Left hindlimb (tissue), 1 donor: ENCODE data around the gene MAML3.

Experiments
- DNase-seq: peaks from one replicate; pipeline ENCODE4 v3.0.0-alpha.2; 2018

Gene MAML3

DNA sequence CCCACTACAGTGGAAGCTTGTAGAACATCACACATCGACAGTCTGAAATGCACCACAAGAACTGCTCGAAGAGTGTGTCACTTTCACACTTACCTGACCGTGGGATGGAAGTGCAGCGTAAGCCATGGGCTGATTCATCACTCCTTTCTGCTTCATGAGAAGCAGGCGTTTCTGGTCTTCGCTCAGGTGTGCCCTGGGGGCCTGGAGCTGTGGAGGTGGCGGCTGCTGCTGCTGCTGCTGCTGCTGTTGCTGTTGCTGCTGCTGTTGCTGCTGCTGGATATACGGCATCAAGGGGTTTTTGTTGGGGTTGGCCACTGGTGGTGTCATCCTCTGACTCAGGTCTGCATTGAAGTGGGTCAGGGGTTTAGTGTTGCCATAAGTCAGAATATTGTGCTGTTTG, 264.7 kb downstream of the MAML3 start:
- no peak for DNase-seq

DNA sequence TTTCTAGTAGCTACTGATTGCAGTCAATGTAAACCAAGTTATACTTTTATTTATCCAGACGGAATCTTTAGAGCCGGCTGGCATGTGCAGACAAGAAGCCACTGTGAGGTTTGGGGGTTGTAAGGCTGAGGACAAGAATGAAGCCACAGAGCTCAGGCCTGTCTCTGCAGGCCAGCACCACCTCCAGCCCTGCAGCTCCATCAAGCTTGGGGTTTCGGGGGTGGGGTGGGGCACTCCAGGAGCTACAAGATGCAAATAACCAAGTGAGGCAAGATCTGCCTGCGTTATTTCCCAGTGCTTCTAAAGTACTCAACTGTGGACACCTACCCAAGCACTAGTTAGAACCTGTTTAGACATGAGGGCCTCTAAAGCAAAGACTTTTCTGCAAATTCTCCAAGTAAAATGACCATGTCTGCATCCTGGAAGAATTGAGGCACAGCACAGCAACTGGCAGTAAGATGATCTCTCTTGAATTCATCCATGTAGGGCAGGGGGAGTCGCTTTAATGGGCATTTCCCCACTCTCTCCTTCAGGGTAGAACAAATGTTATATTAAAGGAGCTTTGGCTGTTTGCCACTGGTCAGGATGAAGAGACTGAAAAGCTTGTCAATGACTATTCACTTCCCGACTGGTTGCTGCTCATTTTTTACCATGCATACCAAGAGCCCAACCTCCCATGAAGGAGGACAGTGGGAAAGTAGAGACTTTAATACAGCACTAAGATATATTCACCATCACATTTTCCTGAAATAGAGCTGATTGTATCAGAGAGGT, 265.8 kb downstream of the MAML3 start:
- no peak for DNase-seq

DNA sequence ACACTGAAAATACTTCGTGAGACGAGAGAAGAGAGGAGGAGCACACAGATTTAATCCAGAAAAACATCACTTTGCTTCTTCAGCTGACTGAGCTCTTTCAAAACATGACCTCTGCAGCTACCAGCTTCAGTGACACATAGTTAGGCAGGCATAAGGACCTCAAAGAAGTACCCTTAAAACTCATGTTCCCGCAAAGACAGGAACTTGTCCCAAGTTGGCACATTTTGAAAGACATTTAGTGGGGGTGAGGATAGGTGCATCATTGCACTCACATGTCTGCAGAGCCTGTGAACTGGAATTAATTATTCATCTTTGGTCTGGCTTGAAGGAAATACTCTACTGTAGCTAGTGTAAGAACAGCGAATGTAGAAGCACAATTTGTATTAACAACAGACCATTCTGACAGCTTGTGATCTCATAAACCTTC, 266.6 kb downstream of the MAML3 start:
- DNase-seq: no peak

DNA sequence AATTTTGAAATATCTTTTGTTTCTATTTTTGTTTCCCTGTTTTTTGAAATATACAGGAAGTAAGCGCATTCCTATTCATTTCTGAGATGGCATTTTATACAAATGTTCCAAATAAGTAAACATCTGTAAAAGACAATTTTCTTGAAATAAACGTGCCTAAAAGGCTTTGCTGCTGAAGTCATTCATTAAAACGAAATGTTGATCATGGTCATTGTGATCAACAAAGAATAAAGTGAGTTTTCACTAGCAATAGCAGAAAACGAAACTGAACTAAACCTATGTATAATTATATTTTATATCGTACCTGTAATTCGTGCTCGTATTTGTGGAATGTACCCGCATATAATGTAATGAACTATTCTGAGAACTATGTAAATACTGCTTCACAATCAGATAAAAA, 267.2 kb downstream of the MAML3 start:
- DNase-seq: no peak

DNA sequence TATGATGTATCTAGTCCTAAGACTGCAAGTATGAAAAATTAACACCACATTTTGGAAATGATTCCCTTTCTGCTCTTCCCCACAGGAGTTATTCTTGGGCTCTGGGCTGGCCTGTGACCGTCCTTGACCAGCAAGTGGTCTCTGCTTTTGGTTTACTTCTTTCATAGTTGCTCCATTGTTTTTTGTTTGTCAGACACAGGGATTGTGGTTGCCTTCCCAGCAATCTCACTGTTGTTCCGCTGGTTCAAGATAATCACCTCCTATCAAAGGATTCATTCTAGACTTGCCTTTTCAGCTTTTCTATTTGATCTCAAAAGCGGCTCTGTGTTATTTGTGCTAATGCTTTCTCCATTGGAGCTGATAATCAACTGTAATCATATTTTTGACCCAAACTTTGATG, 269.5 kb downstream of the MAML3 start:
- no peak for DNase-seq

DNA sequence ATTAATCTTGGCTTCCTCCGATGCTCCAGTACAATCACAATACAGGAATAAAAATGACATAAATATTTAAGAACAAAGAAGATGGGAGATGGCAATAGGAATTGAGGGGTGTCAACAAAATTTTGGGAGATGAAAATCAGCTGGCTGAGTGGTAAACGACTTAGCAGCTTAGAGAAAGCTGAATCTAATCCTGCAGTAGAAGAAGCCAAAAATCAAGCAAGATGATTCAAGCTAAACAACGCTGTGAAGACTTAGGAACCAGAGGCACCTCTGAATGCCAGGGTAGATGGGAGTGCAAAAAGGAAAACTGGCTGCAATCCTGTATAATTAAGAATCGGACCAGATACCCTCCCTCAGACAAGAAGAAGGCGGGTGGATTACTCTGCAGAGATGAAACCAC, 273.1 kb downstream of the MAML3 start:
- no peak for DNase-seq

DNA sequence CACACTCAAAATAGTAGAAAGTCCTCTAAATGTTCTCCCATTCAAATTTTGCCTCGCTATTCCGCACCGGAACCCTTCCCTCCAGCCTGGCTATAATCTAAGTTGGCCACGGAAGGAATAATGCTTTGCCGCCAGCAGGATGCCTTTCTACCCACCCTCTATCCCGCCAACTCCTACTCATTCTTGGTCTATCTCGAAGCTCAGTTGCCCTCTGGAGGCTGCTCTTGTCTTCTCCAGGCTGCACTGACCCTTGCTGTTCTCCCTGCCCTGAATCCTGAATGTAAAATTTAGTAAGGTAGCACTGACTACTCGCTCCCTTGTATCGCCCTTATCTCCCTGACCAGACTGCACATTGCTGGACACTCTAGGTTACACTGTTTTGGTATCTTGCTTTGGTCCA, 275.9 kb downstream of the MAML3 start:
- DNase-seq: no peak

DNA sequence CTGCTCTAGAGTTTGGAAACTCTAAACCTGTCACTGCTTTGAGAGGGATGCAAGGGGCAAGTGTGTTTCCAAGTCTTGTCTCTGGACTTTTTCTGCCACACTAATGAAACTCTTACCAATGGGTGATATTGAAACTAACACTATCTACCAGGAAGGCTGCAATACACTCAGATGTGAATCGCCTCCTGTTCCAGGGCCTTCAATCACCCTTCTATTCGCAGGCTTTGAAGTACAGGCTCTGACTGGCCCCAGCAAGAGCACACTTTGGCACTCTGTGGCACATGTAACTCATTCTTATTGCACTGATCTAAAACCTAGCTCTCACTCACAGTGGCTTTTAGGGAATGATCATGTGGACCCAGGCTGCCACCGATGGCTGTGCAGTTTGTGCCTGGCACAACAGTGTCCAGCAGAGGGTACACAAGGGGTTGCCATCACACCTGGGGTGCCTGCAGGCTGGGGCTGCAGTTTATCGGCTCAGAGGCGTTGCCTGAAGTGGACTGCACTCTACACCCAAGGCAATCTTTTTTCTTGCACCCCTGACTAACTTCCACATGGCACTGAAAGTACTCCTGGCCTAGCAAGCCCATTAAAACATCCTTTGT, 277.5 kb downstream of the MAML3 start:
- no peak for DNase-seq

DNA sequence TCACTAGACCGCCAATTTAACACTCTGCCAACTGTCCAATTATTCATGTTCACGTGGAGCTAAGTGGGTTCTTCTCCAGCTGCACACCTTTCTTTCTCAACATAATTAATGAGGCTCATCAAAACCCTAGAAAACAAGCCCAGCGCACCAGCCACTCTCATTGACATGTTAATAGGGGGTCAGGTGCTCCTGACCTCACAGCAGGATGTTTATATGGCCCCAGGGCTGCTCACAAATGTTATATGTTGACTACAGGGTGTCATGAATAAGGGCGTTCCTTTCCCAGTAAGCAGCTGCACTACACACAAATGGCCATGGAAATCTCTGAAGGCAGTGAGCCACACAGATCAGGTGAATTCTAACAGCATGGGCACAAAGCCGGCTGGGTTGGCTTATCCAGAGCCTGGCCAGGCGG, 278.6 kb downstream of the MAML3 start:
- no peak for DNase-seq

DNA sequence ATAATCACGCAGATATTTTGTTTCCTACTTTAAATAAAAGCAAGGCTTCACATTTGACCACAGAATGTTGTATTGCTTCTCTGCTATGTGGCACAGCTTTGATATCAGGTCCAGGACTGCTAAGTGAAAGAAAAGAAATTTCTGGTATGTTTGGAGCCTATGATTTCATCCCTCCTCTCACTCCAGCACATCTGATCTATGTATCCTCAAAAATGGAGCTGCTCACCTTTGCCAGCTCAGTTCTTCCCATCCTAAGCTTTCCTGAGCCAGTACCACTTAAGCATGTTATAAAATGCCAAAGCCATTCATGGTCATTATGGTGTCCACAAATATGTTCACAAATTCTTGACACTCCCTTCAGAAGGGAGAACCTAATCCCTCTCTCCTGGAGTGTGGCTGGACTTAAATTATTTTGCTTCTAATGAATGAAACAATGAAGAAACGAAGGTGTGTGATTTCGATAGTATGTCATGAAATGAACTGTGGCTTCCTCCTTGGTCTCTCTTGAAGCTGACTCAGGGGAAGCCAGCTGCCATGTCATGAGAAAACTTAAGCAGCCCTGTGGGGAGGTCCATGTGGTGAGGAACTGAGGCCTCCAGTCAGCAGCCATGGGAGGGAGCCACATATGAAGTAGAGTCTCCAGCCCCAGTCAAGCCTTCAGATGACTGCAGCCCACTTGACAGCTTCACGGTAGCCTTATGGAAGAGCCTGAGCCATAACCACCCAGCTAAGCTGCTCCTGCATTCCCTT, 280.7 kb downstream of the MAML3 start:
- no peak for DNase-seq

DNA sequence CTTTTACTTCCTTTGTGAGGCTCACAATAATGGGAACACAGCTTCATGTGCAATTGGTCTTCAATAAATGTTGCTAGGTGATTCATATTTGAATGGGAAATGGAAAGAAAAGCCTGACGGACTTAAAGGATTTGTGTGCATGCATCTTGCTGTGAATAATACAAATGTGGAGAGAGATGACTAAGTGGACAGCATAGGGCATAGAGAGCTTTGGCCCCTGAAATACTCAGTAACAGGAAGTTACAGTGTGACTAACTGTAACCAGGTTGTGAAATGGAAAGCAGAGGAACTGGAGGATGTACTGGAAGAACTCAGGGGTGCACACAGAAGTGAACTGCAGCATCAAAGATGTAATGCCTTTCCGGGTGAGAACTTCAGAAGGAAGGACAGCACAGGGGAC, 281.7 kb downstream of the MAML3 start:
- no peak for DNase-seq

DNA sequence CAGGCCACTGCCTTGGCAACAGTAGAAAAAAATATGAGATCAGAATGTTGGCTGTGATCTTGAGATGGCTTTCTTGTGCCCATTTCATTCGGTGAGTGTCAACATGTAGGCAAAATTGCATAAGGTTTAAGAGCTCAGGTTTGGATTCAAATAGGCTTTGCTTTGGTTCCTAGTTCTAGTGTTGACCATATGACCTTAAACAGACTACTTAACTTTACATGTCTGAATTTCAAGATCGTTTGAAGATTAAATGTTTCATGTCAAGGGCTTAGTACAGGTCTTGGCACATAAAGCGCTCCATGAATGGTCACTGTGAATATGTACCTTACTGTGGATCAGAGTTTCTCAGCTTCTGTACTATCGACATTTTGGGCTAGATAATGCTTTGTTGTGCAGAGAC, 284.2 kb downstream of the MAML3 start:
- no peak for DNase-seq

DNA sequence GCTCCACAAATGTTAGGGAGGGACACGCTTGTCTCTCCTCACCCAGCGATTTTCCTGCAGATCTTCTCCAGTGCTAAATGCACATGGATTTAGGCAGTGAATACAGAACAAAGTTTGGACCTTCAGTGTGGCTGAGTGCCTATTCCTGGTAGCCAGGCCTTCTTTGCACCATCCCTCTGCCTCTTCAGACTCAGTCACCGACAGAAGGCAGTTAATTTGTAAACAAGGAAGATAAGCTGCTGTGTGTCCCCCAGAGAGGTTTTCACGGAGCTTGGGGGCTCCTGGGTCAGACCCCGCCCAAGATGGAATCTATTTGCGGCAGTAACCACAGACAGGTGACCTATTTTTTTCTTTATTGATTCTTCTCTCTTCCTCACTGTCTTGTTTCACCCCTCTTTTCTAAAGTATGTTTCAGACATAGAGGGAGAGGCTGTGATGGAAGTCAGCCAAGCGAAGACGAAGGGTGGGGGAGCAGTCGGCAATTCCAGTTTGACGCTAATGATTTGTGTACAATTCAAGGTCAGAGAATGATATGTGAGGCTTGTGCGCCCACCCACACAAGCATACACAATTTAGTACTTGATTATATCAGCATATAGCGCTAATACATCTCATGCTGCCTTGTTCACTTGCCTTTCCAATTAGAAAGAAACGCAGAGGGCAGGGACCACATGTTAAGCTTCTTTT, 287.6 kb downstream of the MAML3 start:
- DNase-seq: no peak

DNA sequence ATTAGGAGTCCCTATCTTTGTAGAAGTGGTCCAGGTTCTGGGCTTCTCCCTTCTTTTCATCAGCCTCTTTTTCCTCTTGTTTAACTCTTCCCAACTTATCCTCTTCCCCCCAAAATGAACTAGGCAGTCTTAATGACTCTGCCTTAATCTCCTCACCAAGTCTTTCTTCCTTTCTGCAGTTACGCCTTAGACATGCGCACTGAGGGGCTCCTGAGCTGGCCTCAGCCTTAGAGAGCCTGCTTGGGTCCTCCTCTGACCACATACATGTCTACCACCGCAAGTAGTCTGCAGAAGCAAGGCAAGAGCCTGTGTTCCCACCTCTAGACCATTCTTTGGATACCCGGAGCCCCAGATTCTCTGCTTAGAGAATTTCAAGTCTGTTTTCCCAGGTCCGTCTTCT, 288.4 kb downstream of the MAML3 start:
- DNase-seq: no peak

DNA sequence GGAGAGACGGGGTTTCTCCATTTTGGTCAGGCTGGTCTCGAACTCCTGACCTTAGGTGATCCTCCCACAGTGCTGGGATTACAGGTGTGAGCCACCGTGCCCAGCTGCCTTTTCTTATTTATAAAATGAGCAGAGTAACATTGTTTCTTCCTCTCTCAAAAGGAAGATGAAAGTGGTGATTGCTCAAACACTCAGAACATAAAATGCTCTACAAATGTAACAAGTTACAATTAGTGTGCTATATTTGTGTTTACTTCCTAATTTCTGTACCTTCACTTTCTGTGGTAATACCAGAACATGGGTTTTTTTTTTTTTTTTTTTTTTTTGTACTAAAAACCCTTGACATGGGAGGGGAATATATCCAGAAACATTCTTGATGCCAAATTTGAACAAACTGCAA, 290.5 kb downstream of the MAML3 start:
- DNase-seq: no peak

DNA sequence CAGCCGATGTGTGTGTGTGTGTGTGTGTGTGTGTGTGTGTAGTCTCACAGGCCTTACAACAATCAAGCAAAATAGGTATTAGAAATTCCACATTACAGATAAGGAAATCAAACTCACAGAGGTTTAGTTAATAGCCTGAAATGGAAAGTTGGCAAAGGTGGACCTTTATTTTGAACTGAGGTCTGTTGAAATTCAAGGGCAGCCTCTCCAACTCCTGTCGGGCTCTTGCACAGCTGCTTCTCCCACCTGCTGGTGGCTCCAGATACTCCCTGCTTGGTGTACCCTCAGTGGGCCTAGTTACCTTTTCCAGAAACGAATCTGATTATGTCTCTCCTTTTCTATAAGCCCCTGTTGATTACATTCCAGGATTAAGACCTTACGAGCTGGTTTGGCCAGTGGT, 292.5 kb downstream of the MAML3 start:
- DNase-seq: no peak

DNA sequence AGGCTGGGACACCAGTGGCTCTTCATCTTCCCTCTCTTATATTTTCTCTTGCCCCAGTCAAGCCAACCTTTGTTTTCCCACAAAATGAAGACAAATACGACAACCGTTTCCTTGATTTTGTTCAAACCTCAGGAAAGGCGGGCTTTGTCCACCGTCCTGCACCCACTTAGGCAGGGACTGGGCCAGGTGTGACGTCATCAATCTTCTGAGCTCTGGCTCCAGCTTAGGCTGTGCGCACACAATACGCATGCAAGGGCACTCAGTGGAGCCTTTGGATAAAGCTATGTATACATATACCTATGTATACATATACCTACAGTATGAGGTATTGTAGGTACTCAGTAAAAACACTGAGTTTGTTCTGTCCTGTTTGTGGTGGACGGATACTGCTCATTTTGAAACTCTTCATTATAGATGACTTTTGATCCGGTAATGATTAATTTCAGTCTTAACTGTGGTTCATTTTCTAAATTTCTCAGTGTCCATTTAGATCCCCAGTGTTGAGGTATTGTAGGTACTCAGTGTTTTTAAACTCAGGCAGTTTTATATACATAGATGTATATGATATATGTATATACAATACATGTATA, 293.5 kb downstream of the MAML3 start:
- no peak for DNase-seq

DNA sequence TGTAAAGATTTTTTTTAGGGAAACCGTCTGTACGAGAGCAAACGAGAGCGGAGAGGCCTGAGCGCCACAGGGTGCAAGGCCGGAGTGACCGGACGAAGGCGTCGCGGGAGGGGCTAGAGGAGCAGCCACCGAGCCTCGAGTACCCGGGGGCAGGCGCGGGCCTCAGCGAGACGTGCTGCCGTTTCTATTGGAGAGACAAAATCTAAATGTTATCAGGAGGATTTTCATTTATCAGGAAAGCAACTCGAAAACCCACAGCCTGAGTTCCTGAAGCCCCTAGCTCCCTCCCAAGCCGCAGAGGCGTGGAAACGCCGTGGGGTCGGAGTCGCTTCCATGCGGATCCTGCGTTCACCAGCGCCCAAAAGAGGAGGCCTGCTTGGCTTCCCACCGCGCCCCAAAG, 294.1 kb downstream of the MAML3 start:
- no peak for DNase-seq

DNA sequence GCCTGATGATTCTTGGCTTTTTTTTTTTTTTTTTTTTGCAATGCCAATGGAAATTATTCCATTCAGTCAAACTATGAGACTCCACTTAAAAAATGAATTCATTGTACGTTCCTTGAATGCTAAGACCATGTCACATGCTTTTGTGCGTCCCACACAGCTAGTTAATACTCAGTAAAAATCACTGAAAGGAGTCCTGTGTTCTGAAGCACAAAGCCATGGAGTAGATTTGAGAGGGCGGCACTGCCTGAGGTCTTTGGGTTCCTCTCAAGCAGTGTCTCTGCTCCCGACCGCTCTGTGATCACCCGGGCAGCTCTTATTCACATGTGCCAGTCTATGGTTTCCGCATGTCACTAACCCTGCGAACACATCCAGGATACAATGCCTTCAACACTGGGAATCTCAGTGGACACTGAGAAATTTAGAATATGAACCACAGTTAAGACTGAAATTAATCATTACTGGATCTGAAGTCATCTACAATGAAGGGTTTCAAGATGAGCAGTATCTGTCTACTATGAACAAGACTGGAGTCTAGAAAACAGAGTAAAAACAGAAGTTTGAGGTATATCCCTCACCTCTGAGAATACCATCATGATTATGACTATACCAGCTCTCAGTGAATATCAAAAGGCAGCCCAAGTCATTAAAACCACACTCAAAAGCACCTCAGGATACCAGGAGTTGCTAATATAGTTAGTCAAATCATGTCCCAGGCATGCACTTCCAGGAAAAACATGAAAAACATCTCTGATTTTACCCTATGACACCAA, 295.4 kb downstream of the MAML3 start:
- no peak for DNase-seq

DNA sequence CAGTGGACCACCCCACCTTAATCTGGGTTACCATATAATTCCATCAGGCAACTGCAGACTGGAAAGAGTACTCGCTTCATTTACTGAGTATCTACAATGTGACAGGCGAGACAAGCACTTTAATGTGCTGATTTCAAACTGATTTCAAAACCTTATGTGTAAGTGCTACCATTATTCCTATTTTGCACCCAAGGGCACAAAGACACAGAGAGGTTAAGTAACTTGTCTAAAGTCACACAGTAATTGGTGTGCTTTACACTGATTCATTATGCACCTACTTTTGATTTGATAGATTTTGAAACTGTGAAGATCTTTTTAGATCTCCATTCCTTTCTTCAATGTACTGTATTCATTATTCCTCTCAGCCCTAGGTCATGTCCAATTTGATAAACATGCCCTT, 296.0 kb downstream of the MAML3 start:
- DNase-seq: no peak

DNA sequence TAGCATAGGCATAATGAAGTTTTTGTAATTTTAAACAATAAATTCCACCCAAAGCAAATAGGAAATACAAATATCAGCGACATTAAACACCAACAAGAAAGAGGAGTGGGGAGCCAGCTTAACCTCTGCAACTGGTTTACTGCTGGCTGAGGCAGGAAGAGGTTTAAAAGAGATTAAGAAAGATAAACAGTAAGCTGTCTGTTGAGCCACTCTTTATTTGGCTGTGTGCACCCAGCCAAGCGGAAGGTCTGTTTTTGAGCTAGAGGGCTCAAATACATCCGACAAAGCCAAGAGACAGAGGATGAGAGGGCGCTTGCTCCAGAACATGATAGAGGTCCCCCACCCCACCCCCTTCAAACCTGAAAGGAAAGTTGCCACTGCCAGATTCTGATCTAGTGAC, 297.0 kb downstream of the MAML3 start:
- DNase-seq: no peak

DNA sequence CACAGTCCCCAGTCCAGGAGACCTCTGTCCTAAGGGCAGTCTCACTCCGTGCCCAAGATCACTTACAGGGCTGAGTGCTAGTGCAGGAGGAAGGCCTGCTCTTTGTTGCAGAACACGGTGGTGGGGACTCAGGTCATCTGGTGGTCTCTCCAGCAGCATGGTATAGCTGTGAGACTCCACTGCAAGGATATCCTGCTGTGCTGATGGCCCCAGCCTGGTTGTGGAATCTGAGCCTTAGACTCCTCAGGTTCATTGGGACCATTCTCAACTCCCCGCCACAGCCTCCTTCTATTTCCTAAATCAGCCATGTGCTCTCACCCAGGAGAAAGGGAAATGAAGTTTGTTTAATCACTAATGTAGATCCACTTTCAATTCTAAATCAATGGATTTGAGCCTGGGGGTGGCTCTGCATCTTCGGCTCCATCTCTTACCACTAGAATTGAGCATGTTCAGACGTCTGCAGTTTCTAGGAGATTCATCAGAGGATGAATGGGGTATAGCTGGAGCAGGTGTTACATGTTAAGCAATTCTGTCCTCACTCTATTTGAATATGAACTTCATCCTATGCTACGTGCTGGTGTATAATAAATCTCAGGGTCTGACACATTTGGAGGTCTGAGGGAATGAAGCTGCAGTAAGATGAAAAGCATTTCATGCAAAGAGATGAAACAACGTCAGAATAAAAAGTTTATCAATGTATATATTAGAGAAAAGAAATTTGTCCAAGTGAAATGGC, 299.1 kb downstream of the MAML3 start:
- no peak for DNase-seq
